Glomerular endothelial cell (primary cell): Measurements from ENCODE around the gene FAM193B. TPM values are rescaled to one million over a fixed set of nuclear protein-coding genes. Genes with fewer than 3 reads are reported as not detected.

ENCODE experiments used
- DNase-seq: peaks from one replicate; pipeline ENCODE4 v3.0.0-alpha.2; 2011; ENCODE audit warnings: low read depth, low spot score; ENCODE audit errors: extremely low read depth
- total RNA-seq: library from RNA; depleted of rRNA; stranded (reverse); fragments of >200 nt; gene quantifications from 2 replicates; pipeline ENCODE4 v1.2.3, GENCODE V29; 2015

Gene FAM193B
- total RNA-seq, 1 donor from 2014 or later = 55.1 TPM

DNA sequence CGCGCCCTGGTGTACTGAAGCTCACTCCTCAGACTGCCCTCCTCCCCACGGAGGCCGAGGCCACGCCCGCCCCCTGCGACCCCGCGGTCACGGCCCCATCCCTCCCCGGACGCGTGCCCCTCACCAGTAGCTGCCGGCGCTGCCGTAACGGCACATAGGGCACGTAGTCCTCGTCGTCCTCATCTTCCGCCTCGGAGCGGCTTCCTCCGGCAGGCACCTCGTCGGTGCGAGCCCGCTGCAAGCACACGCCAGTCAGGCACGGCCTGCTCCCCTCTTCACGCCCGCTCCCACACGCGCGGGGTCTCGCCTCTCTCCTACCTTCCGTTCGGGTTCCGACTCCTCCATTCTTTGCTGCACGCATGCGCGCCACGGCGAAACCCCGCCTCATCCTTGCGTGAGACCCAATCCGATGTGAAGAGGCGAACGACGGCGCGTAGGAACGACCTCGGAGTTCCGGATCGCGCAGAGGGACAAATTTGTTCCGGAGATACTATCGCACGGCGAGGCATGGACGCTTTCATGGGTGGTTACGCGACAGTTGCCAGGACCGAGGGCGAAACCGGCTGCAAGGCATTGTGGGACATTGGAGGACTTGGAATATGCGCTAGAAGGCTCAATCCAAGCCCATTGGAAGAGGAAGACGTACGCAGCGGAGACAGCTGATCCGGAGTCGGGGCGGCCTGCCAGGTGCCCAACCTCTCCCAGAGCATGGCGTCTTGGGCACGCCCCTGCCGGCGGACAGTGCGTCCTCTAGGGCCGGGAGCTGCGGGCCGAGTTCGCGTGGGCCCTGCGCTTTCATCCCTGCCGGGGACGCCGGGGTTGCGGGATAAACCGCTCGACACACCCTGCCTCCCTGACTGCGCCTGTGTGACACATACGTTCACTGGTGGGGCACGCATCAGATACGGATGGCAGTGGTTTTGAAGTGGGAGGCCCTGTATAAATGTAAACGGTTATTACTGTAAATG lies 37.5 kb downstream of the FAM193B start, which contains the start of gene DDX41:
DDX41 (minus strand) TSS at position 361 of the 968 bp plus-strand sequence; CDS start at position 345, 16 bp downstream.
- DNase-seq = peak; percentile 97

DNA sequence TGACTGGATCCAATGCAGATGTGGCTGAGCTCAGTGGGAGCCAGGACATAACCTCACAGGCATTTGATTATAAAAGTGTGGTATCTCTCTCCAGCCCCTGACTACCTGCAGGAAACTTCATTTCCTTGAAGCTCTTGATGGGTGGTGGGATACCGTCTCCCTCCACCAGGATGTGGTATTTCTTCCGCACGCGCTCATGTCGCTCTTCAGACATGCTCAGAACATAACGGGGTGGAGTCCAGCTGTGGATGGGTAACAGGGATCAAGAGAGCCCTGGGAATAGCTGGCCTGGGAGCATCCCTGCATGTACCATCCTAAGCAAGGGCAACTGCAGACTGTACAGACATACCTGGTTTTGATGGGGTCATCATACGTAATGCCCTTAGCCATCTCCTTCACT lies 38.8 kb downstream of the FAM193B start:
- DNase-seq = no peak

DNA sequence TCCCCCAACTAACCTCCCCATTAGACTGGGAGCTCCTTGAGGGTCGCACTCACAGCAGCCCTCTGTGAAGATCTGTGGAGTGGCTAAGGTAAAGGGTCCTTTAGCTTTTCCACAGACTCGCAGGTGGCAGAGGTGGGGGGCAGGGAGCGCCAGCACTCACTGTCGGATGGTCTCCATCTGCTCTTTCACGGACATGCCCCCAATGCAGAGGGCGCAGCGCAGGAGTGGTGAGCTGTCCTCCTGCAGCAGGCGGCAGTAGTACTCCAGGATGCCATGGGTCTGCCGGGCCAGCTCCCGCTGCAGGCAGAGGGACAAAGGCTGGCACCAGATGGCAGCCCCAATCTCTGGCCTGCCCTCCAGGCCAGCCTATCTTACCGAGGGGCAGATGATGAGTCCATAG lies 39.8 kb downstream of the FAM193B start:
- DNase-seq = no peak

DNA sequence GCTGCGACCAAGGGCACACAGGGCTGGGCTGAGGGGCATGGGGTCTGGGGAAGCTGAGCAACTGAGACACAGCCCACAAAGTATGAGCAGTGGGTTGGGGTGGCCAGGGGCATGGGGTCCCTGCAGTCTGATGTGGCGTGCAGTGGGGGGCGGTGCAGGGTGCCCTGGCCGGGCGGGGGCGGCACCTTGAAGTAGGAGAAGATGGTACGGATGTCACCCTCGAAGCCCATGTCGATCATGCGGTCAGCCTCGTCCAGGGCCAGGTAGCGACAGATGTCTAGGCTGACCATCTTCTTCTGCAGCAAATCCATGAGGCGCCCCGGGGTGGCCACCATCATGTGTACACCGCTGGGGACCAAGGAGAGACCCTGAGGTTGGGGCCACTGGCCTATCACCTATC lies 40.9 kb downstream of the FAM193B start:
- no peak for DNase-seq

DNA sequence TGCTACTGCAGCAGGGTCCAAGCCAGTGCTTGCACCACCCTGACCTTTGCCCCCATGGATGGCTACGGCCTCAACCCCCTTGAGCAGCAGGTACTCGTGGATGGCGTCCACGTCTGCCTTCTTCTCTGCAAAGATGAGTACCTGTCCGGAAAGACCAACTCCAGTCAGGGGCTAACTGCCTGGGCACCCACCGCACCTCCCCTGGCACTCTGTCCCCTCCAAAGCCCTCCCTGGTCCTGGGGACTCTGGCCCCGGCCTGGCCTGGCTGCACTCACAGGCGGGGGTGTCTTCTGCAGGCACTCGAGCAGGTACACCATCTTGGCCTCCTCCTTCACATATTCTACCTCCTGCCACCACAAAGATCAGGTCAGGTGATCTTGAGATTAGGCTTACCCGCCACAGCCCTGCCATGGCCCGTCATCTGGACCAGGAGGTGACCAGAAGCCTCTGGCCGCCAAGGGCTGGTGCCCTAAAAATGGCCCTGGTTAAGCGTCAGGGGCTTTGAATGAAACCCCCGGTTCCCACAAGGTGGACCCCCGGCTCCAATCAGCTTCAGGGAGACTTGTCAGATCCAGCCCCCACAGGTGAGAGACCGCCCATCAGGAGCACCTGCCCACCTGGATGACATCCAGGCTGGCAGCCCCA lies 41.5 kb downstream of the FAM193B start:
- DNase-seq = no peak

DNA sequence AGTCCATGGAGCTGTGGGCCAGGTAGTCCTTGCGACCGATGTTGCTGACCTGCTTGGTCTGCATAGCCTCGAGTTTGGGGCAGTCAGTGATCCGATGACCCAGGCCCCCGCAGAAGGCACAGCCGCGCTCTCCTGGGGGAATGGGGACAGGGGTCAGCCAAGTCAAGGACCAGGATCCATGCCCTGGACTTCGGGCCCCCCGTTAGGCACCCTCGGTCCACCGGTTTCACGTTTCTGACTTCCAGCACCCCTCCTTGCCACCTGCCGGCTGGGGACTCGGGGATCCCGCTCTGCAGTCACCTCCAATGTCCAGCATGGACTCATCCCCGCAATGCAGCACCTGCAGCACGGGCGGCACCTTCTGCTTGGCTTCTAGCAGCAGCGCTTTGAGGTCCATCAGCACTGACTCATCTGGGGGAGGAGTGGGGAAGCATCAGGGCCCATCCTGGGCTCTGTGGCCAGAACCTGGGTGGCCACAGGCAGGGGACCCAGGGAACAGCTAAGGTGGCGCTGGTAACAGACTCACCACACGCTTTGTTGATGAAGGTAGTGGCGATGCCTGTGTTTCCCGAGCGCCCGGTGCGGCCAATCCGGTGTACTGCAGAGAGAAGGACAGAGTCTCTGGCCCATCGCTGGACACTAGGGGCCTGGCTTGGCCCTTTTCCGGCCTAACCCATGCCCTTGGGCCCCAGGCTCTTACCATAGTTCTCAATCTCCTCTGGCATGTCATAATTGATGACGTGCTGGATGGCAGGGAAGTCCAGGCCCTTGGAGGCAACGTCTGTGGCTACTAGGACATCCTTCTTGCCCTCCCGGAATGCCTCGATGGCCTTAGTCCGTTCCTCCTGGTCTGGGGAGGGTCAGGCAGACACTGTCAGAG lies 42.3 kb downstream of the FAM193B start:
- no peak for DNase-seq

DNA sequence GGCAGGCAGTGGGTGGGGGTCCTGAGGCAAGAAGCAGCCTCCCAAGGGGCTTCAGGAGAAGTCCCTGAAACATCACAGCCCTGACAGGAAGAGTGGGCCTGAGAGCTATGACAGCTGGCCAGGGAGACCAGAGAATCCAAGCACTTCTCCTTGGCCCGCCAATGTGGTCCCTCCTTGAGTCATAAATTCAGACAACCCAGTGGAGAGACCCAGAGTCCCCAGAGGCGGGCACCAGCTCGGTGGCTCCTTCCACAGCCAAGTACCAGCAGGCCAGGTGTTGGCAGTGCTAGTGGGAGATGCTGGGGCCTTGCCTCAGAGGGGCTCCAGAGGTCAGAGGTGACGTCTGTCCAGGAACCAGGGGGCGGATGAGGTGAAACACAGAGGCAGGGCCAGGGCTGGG lies 43.2 kb downstream of the FAM193B start:
- no peak for DNase-seq

DNA sequence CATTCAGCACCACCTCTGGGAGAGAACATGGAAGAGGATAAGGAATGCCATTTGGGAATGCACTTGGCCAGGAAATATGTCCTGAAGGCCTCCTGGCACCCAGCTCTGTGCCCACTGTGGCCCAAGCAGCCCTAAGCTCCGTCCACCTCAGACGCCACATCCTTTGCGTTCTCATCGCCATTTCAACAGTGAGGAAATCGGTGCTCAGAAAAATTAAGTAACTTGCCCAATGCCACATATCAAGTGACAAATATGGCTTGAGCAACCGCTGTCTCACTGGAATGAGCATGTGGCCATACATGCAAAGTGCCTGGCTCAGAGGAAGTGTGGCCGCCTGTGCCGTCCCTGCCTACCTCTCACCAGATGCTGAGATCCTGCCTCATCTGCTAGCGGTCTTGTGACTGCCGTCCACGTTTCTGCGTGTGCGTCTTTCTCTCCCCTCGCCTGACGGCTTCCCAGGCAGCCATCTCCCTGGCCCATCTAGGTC lies 43.8 kb downstream of the FAM193B start:
- no peak for DNase-seq

DNA sequence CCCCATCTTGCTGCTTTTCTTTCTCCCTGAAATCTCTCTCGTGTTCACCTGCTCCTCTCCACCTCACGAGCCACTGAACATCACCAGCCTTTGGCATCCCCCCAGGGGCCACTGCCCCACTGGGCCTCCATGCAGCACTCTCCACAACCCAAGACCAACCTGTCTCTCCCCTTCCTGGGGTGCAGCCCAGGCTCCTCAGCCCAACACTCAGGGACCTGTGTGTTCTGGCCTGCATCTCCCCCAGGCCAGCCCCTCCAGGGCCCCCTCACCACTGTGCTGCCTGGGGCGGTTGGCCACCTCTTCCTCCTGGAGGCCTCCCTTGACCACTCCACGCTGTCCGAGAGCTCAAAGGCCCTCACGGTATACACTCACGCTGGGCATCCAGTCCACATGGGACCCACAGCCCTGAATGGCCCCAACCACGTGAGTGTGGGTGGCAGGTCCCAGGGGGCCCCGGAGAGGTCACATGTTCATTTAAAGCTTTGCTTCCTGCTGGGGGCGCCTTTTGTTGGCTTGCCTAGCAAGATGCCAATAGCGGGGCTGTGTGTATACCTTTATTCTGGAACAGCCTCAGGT lies 44.3 kb downstream of the FAM193B start:
- no peak for DNase-seq

DNA sequence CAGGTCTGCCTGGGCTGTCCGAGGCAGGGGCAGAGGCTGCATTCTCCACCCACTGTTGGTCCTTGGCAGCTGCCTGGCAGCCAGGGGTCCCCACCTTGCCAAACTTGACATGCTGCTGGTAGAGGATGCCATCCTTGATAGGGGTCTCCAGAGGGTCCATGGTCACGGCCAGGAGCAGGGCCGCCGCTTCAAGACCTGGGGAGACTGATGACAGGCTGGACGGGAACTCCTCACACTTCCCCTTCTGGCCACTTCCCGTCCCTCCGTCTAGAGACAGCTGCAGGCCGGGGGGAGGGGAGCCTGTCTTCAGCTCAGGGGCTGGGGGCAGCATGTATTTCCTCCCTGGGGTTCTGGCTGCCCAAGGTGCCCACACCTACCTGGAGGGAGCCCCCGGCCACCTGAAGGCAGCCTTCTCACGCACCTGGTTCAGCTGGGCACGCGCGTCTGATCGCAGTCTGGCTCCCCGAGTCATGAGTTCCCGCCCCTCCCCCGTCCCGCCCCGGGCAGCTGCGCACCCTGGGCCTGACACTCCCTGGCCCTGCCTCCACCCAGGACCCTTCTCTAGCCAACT lies 44.9 kb downstream of the FAM193B start, which contains the start of gene DOK3:
DOK3 (minus strand) TSS at position 446 of the 571 bp plus-strand sequence; CDS start at position 160, 286 bp downstream.
- no peak for DNase-seq

DNA sequence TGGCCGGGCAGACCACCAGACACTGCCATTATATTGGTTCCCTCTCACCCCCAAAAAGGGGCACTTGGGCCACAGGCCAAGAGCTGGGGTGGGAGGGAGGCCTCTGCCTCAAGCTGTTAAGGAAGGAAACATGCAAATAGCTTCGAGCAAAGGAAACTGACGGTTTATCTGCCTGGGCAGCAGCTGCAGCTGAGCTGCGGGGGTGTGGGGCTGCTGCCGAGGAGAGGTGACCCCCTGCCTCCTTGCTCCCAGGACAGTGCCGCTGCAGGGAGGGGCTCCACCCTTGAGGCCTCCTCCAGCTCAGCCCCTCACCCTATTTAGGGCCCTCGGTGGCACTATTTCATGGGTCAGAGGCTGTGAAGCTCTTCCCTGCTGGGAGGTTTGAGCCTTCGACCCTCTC lies 45.5 kb downstream of the FAM193B start:
- no peak for DNase-seq

DNA sequence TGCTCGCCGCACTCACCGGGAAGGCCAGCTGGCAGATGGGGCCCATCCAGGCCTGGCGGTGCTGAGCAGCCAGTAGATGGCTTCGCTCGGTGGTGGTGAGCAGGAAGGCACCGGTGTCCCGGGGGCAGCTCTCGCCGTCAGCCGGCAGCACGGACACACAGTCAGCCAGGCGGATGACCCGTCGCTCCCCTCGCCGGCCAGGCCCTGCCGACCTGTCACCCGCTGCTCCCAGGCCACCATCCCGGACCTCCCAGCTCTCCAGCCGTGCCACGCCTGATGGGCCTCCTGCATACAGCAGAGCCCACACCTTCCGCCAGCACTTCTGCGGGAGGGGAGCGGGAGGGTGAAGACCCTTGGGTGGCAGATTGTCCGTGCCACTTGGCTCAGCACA lies 46.1 kb downstream of the FAM193B start:
- no peak for DNase-seq

DNA sequence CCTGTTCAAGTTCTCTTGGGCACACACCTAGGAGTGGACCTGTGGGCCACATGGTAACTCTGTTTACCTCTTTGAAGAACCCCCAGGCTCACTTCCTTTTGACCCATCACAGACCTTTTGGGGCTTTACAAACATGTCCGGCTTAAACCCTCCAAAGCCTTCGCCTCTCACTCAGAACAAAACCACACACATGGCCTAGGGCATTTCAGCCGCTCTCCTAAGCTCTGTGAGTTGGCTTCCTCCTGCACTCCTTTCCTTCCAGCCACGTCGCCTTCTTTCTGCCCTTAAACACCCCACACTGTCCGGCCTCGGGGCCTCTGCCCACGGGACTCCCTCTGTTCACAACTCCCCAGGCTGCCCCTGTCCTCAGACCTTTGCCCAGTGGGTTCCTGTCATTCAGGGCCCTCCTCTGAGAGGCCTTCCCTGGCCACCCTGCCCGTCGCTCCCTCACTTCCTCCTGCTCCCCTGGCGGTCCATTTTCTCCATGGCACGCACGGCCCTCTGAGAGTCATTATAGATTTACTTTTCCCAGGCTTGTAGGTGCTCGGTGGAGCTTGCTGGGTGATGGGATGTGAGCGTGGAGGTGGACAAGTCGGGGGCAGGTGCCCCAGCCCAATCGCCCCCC lies 46.7 kb downstream of the FAM193B start:
- no peak for DNase-seq

DNA sequence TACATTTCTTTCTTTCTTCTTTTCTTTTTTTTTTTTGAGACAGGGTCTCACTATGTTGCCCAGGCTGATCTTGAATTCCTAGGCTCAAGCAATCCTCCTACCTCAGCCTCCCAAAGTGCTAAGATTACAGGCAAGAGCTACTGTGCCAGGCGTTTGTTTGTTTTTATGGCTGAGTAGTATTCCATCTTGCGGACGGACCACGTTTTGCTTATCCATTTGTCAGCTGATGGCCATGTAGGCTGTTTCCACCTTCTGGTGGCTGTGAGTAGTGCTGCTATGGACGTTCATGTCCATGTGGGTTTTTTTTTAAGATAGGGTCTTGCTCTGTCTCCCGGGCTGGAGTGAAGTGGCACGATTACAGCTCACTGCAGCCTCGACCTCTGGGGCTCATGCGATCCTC lies 47.2 kb downstream of the FAM193B start:
- no peak for DNase-seq

DNA sequence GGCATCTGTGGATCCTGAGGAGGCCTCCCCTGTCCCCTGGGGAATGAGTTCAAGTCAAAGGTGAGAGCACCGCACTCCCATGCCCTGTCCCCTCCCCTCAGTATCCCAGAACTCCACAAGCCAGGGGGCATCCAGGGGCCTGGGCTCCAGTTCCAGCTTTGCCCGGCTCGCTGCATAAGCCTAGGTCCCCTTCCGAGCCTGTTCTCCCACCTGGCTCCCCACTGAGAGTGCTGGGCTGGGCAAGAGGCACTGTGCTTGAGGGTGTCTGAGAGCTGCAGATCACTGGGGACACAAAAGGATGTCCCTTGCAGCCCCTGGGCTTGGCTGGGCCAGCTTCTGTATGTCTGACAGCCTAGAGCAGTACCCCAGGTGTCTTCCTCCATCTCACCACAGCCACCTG lies 49.3 kb downstream of the FAM193B start:
- DNase-seq = no peak

DNA sequence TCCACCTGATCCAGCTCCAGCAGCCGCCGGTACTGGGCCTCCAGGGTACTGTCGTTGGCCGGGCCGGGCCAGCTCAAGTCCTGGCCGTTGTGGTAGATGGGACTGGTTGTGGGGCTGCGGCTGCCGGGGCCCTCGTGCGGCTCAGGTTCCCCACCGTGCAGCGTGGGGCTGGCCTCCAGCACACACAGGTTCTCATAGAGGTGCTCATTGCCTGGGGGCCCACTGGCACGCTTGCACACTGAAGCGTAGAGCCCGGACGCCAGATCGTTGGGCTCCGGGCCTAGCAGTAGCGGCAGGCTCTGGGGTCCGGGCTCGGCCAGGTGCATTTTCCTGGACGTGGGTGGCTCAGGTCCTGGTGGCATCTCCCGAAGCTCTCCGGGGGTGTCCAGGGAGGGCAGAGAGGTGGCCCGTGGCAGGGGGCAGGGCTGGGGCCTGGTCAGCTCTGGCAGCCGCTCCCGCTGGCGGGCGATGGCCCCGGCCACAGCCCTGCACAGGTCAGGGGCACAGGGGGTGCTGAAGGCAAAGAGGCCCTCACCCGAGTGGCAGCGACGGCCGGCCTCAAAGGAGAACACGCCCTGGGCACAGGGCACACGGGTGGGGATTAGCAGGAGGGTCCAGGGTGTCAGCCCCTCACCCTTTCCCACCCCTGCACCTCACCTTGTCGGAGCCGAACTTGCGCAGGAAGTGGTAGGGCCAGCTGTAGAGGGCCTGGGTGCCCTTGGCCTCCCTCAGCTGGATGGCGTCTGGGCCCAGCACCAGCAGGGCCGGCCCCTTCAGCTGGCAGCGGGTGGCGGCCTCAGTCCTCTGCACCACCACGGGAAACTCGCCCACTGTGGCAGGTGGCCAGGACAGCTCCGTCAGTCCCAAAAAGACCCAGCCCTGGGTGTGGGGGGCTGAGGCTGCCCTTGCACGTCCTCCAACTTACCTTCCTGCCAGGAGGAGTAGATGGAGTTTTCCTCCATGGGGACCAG lies 50.0 kb downstream of the FAM193B start:
- DNase-seq = no peak

DNA sequence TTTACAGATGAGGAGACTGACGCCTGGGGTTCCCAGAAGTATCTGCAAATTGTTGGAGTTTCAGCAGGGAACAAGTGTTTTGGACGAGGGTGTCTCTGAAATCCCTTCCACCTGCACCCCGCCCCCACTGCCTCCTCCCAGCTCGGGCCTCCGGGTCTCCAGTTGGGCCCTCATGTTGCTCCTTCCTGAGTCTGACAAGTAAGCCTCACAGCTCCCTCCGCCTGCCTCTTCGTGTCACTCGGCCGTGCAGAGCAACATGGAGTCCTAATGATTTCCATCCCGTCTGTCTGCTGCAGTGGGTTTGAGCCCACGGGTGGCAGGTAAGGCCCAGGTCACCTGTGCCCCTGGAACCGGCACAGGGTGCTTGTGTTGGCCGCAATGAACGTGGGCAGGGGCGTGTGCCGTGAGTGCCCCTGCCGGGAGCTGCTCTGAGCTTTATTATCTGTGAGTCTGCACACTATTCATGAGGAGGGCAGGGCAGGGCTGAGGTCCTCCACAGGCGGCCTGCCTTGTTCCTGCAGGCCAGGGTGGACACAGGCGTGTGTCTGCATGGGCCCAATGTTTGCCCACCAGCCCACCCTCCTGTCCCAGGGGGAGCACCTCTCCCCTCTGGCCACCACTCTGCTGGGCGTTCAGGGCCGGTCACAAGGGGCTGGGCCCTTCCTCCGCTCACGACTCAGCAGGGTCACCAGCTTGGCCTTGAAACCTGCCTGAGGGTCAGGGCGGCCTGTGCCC lies 50.8 kb downstream of the FAM193B start:
- no peak for DNase-seq

DNA sequence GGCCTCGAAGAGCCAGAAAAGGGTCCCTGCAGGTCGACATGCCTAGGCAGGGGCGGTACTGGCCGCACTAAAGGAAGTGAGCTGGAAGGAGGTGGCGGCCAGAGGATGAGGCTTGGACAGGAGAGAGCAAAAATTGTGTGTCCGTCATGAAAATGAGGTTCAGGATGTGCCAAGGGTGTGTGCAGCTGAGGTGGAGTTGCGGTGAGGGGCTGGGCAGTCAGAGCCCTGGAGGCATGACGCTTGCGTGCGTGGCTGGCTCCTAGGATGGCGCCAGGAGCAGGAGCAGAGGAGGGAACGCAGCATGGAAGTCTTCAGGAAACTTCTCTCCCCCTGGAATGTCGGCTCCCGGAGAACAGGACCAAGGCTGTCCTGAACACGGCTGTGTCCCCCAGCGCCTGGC lies 51.5 kb downstream of the FAM193B start:
- no peak for DNase-seq
